Chondrocyte (in vitro differentiated cells): ENCODE data around the gene KCNJ1. TPM values are rescaled to one million over a fixed set of nuclear protein-coding genes. Genes with fewer than 3 reads are reported as not detected.

ENCODE experiments used
- DNase-seq: peaks from one replicate; pipeline ENCODE4 v3.0.0; 2021; ENCODE audit warnings: mixed read lengths, low spot score
- H3K27ac Mint-ChIP-seq: one replicate; pipeline ENCODE4 v1.8.0; 2021; ENCODE audit warnings: mild to moderate bottlenecking, moderate library complexity, mixed read lengths; ENCODE audit not compliant: unreplicated experiment
- H3K27me3 Mint-ChIP-seq: 2 replicates; pipeline ENCODE4 v1.8.0; 2021; ENCODE audit warnings: low read depth, mixed read lengths
- H3K36me3 Mint-ChIP-seq: 2 replicates; pipeline ENCODE4 v1.8.0; 2021; ENCODE audit warnings: low read depth, mixed read lengths
- H3K4me1 Mint-ChIP-seq: 2 replicates; pipeline ENCODE4 v1.8.0; 2021; ENCODE audit warnings: low read depth, mild to moderate bottlenecking, mixed read lengths
- H3K4me3 Mint-ChIP-seq: one replicate; pipeline ENCODE4 v1.8.0; 2021; ENCODE audit warnings: mild to moderate bottlenecking, moderate library complexity, mixed read lengths; ENCODE audit not compliant: unreplicated experiment
- H3K9me3 Mint-ChIP-seq: 2 replicates; pipeline ENCODE4 v1.8.0; 2021; ENCODE audit warnings: low read depth, mixed read lengths
- CTCF ChIP-seq: fragments of 200-600 bp; sonication (generic); IDR thresholded peaks from 2 replicates; pipeline ENCODE4 v1.5.0; 2021; ENCODE audit warnings: antibody characterized with exemption, mild to moderate bottlenecking, moderate library complexity
- total RNA-seq: library from RNA; stranded (reverse); gene quantifications from 3 replicates; pipeline ENCODE4 v1.2.1, GENCODE V29; 2021

The KCNJ1 gene
- total RNA-seq, 1 donor from 2014 or later: not detected

GRCh38 chr11:128879817-128880216, 12.7 kb upstream of the KCNJ1 start:
- Mint-ChIP-seq H3K9me3 (no peaks in the 10 kb centered on the region), H3K4me3 (no peak overlapping the region), H3K27me3 (peaks cover 26% of the 10 kb centered on the region), H3K27ac (no peak overlapping the region), H3K4me1 (no peaks in the 10 kb centered on the region), H3K36me3 (no peaks in the 10 kb centered on the region)
- no peak for DNase-seq
- no peak for TF ChIP-seq CTCF

- DNase-seq: no peak
- Mint-ChIP-seq H3K9me3 (no peaks in the 10 kb centered on the region), H3K4me3 (no peak overlapping the region), H3K27ac (no peak overlapping the region), H3K36me3 (no peaks in the 10 kb centered on the region), H3K4me1 (no peaks in the 10 kb centered on the region), H3K27me3 (peaks cover 25% of the 10 kb centered on the region)
- TF ChIP-seq CTCF: no peak
Observed at GRCh38 chr11:128878455-128878854, 11.4 kb upstream of the KCNJ1 start.

GRCh38 chr11:128877726-128878125, 10.6 kb upstream of the KCNJ1 start:
- no peaks in the 10 kb centered on the region for H3K4me1 Mint-ChIP-seq
- no peak for TF ChIP-seq CTCF
- no peak overlapping the region for H3K4me3 Mint-ChIP-seq
- no peaks in the 10 kb centered on the region for H3K36me3 Mint-ChIP-seq
- H3K27ac Mint-ChIP-seq: no peak overlapping the region
- DNase-seq: no peak
- peaks cover 18% of the 10 kb centered on the region for H3K27me3 Mint-ChIP-seq
- H3K9me3 Mint-ChIP-seq: no peaks in the 10 kb centered on the region

GRCh38 chr11:128876133-128876650, 9.1 kb upstream of the KCNJ1 start:
- no peaks in the 10 kb centered on the region for H3K4me1 Mint-ChIP-seq
- H3K4me3 Mint-ChIP-seq: no peak overlapping the region
- peaks cover 9% of the 10 kb centered on the region for H3K27me3 Mint-ChIP-seq
- H3K27ac Mint-ChIP-seq: no peak overlapping the region
- no peaks in the 10 kb centered on the region for H3K9me3 Mint-ChIP-seq
- no peak for TF ChIP-seq CTCF
- no peak for DNase-seq
- H3K36me3 Mint-ChIP-seq: no peaks in the 10 kb centered on the region

- TF ChIP-seq CTCF: no peak
- H3K4me3 Mint-ChIP-seq: no peak overlapping the region
- H3K27me3 Mint-ChIP-seq: peaks cover 9% of the 10 kb centered on the region
- no peaks in the 10 kb centered on the region for H3K36me3 Mint-ChIP-seq
- H3K9me3 Mint-ChIP-seq: no peaks in the 10 kb centered on the region
- H3K27ac Mint-ChIP-seq: no peak overlapping the region
- no peaks in the 10 kb centered on the region for H3K4me1 Mint-ChIP-seq
- no peak for DNase-seq
Observed at GRCh38 chr11:128874427-128874826, 7.3 kb upstream of the KCNJ1 start.
